SU-DHL-6 (cell line): ENCODE results near the gene GCHFR.
A peak's percentile ranks its signal among the peaks of the same experiment; 100 is the strongest.

Experiments used
- H2AFZ ChIP-seq: fragments of 200-600 bp; sonication (generic); 2 replicates; pipeline ENCODE4 v1.6.1; 2014; ENCODE audit warnings: low read depth, mild to moderate bottlenecking, moderate library complexity, mixed read lengths, antibody characterized with exemption, low read length; ENCODE audit not compliant: severe bottlenecking
- H3F3A ChIP-seq: fragments of 200-600 bp; shearing (Covaris generic); 2 replicates; pipeline ENCODE4 v1.6.0; 2016; ENCODE audit warnings: antibody characterized with exemption, mild to moderate bottlenecking; ENCODE audit not compliant: insufficient read depth
- H3K27ac ChIP-seq: fragments of 200-600 bp; sonication (generic); 2 replicates; pipeline ENCODE4 v1.5.1; 2016; ENCODE audit warnings: low read depth, mild to moderate bottlenecking, low read length, moderate library complexity, mixed read lengths
- H3K27me3 ChIP-seq: fragments of 200-600 bp; sonication (generic), shearing (Covaris generic); 2 replicates; pipeline ENCODE4 v1.6.0; 2014; ENCODE audit warnings: mild to moderate bottlenecking, low read length
- H3K36me3 ChIP-seq: fragments of 200-600 bp; sonication (generic); 2 replicates; pipeline ENCODE4 v1.6.1; 2014; ENCODE audit warnings: mild to moderate bottlenecking, low read length, mixed read lengths
- H3K4me2 ChIP-seq: fragments of 300-600, 200-600 bp; shearing (Covaris generic), sonication (generic); 2 replicates; pipeline ENCODE4 v1.6.0; 2014; ENCODE audit warnings: low read length, low read depth, mild to moderate bottlenecking; ENCODE audit not compliant: poor library complexity, severe bottlenecking
- H3K4me3 ChIP-seq: fragments of 200-600 bp; sonication (generic); 2 replicates; pipeline ENCODE4 v1.5.1; 2014; ENCODE audit warnings: antibody characterized with exemption, low read length, mild to moderate bottlenecking, mixed read lengths; ENCODE audit not compliant: insufficient read depth, poor library complexity, severe bottlenecking
- H3K79me2 ChIP-seq: fragments of 200-600 bp; sonication (generic); 2 replicates; pipeline ENCODE4 v1.6.1; 2014; ENCODE audit warnings: mild to moderate bottlenecking, low read length, moderate library complexity; ENCODE audit not compliant: insufficient read depth
- H3K9ac ChIP-seq: fragments of 200-600 bp; sonication (generic); 2 replicates; pipeline ENCODE4 v1.7.0; 2014; ENCODE audit warnings: mild to moderate bottlenecking, low read length
- H3K9me2 ChIP-seq: fragments of 200-600 bp; sonication (generic); replicated peaks from 2 replicates; pipeline ENCODE4 v1.6.1; 2014; ENCODE audit warnings: low read length; ENCODE audit not compliant: insufficient read depth
- H3K9me3 ChIP-seq: fragments of 200-600 bp; sonication (generic); 2 replicates; pipeline ENCODE4 v1.6.1; 2014; ENCODE audit warnings: low read length, mixed read lengths; ENCODE audit not compliant: insufficient read depth
- H4K20me1 ChIP-seq: fragments of 200-600 bp; sonication (generic); 2 replicates; pipeline ENCODE4 v1.6.1; 2014; ENCODE audit warnings: low read depth, mild to moderate bottlenecking, antibody characterized with exemption, low read length, moderate library complexity, mixed read lengths
- CTCF ChIP-seq: fragments of 200-600 bp; sonication (generic); IDR thresholded peaks from one replicate; pipeline ENCODE4 v1.5.1; 2017; ENCODE audit warnings: antibody characterized with exemption, mild to moderate bottlenecking, low read length, moderate library complexity; ENCODE audit not compliant: insufficient read depth, poor library complexity, severe bottlenecking
- EZH2phosphoT487 ChIP-seq: fragments of 200-600 bp; sonication (generic), shearing (Covaris generic); conservative IDR thresholded peaks from 2 replicates; pipeline ENCODE4 v1.6.1; 2018; ENCODE audit warnings: mild to moderate bottlenecking, antibody characterized with exemption, low read length, moderate library complexity, mixed read lengths

Gene GCHFR

GRCh38 chr15:40747685-40748631 is 15.9 kb upstream of the GCHFR start:
- Histone ChIP-seq H4K20me1 (no peaks in the 10 kb centered on the region), H3K27me3 (no peaks in the 10 kb centered on the region), H3K36me3 (peaks cover 5% of the 10 kb centered on the region), H2AFZ (no peak overlapping the region), H3K4me2 (no peak overlapping the region), H3K27ac (0 out of 2 replicates have a peak overlapping the region, but pooled peaks have one; percentile 15), H3K9me3 (no peaks in the 10 kb centered on the region), H3K9me2 (no peaks in the 10 kb centered on the region), H3K4me3 (no peak overlapping the region), H3K9ac (no peak overlapping the region), H3F3A (0 out of 2 replicates have a peak, but pooled peaks cover 4% of the 10 kb centered on the region), H3K79me2 (peaks cover 23% of the 10 kb centered on the region)
- TF ChIP-seq EZH2phosphoT487 = no peak
- no peak for TF ChIP-seq CTCF

GRCh38 chr15:40749151-40749630 is 14.7 kb upstream of the GCHFR start:
- Histone ChIP-seq H3K36me3 (peaks cover 5% of the 10 kb centered on the region), H2AFZ (no peak overlapping the region), H3K9ac (no peak overlapping the region), H3K9me3 (no peaks in the 10 kb centered on the region), H3K4me2 (no peak overlapping the region), H4K20me1 (no peaks in the 10 kb centered on the region), H3F3A (peaks cover 4% of the 10 kb centered on the region; the same call in 1 of the 2 replicates), H3K27ac (no peak overlapping the region), H3K9me2 (no peaks in the 10 kb centered on the region), H3K79me2 (peaks cover 34% of the 10 kb centered on the region), H3K4me3 (no peak overlapping the region), H3K27me3 (no peaks in the 10 kb centered on the region)
- TF ChIP-seq CTCF = no peak
- TF ChIP-seq EZH2phosphoT487 = no peak

GRCh38 chr15:40750885-40751284 is 13.0 kb upstream of the GCHFR start:
- no peak overlapping the region for H3K27ac ChIP-seq
- H3K4me3 ChIP-seq = no peak overlapping the region
- H3K9me2 ChIP-seq = no peaks in the 10 kb centered on the region
- no peak overlapping the region for H3K9ac ChIP-seq
- H3K27me3 ChIP-seq = no peaks in the 10 kb centered on the region
- H3K9me3 ChIP-seq = no peaks in the 10 kb centered on the region
- peaks cover under 1% of the 10 kb centered on the region; the same call in 1 of the 2 replicates for H3F3A ChIP-seq
- no peak overlapping the region for H2AFZ ChIP-seq
- no peak for TF ChIP-seq CTCF
- TF ChIP-seq EZH2phosphoT487 = no peak
- no peaks in the 10 kb centered on the region for H4K20me1 ChIP-seq
- H3K36me3 ChIP-seq = peaks cover 5% of the 10 kb centered on the region
- peaks cover 41% of the 10 kb centered on the region for H3K79me2 ChIP-seq
- H3K4me2 ChIP-seq = no peak overlapping the region
